Prostate gland (tissue), 2 donors: Measurements from ENCODE around the gene ERCC6L2. TPM values are rescaled to one million over a fixed set of nuclear protein-coding genes. Genes with fewer than 3 reads are reported as not detected.

ENCODE experiments used
- DNase-seq: peaks from one replicate; pipeline ENCODE4 v3.0.0-alpha.2; 2019; ENCODE audit warnings: low spot score
- H3K27ac ChIP-seq, 2 donors: fragments of 200-600 bp; sonication (generic); 2 replicates each; pipeline ENCODE4 v1.5.1; 2017 to 2019
- H3K27me3 ChIP-seq: fragments of 200-600 bp; sonication (generic); replicated peaks from 2 replicates; pipeline ENCODE4 v1.5.1; 2019; ENCODE audit not compliant: insufficient read depth
- H3K36me3 ChIP-seq, 2 donors: fragments of 200-600 bp; sonication (generic); 1 replicate in 1 of 2; 2 replicates in 1 of 2; pipeline versions ENCODE4 v1.5.1 to v1.8.1; 2017 to 2019
- H3K4me1 ChIP-seq: fragments of 200-600 bp; sonication (generic); replicated peaks from 2 replicates; pipeline ENCODE4 v1.5.1; 2019
- H3K4me3 ChIP-seq, 2 donors: fragments of 200-600 bp; sonication (generic); 2 replicates each; pipeline ENCODE4 v1.5.1; 2017 to 2019
- H3K9me3 ChIP-seq: fragments of 200-600 bp; sonication (generic); 2 replicates; pipeline ENCODE4 v1.5.1; 2017
- CTCF ChIP-seq, 4 experiments: fragments of 200-600 bp in 2 of 4; fragments of 450-650 bp in 2 of 4; sonication (generic) in 2 of 4; IDR thresholded peaks; 1 replicate in 3 of 4; 2 replicates in 1 of 4; pipeline ENCODE4 v1.5.1; 2016 to 2019; ENCODE audit warnings: antibody characterized with exemption in 4 of 4, mild to moderate bottlenecking in 2 of 4, moderate library complexity in 2 of 4
- POLR2A ChIP-seq: fragments of 450-650 bp; IDR thresholded peaks from one replicate; pipeline ENCODE4 v1.6.1; 2016; ENCODE audit warnings: antibody characterized with exemption, mild to moderate bottlenecking
- POLR2AphosphoS5 ChIP-seq: sonication (generic); formaldehyde crosslinking; IDR thresholded peaks from one replicate; pipeline ENCODE4 v1.6.1; 2017; ENCODE audit warnings: antibody characterized with exemption
- WGBS: methylation state at CpG from one replicate; pipeline ENCODE4 v1.1.5; 2018; 5-methylcytosine and 5-hydroxymethylcytosine counted together
- intact Hi-C: fragments of 100-400 bp; cut with DNase I; formaldehyde crosslinking; loops from one replicate; pipeline ENCODE4 v1.14.2; 2022
- total RNA-seq, 2 donors: library from RNA; depleted of rRNA; stranded (reverse); fragments of >200 nt; gene quantifications; one replicate each; pipeline ENCODE4 v1.1.0, GENCODE V29; 2016

The ERCC6L2 gene
- total RNA-seq, 2 donors from 2014 or later, result 57.7 to 73.4 TPM

- H3K36me3 ChIP-seq, result no peaks in the 10 kb centered on the region
- intact Hi-C loops, result no loop called here
- H3K4me1 ChIP-seq, result no peaks in the 10 kb centered on the region
- no peak overlapping the region for H3K27ac ChIP-seq
- DNase-seq, result no peak
- H3K4me3 ChIP-seq, result no peak overlapping the region
- TF ChIP-seq CTCF (IDR thresholded peaks at IDR 0.05) (no peak), POLR2A (no peak), POLR2AphosphoS5 (no peak)
- no peaks in the 10 kb centered on the region for H3K9me3 ChIP-seq
- 96% methylated on average over 3 of the region's 3 CpGs for WGBS
- H3K27me3 ChIP-seq, result no peaks in the 10 kb centered on the region
Measured at GRCh38 chr9:95910770-95911340, 35.4 kb downstream of the ERCC6L2 start.

GRCh38 chr9:95912773-95913172, 37.3 kb downstream of the ERCC6L2 start:
- TF ChIP-seq CTCF (IDR thresholded peaks at IDR 0.05) (no peak), POLR2A (no peak), POLR2AphosphoS5 (no peak)
- Histone ChIP-seq H3K4me1 (no peaks in the 10 kb centered on the region), H3K9me3 (no peaks in the 10 kb centered on the region), H3K27ac (no peak overlapping the region), H3K27me3 (no peaks in the 10 kb centered on the region), H3K36me3 (peaks cover 0 to 3% of the 10 kb centered on the region in 2 donors), H3K4me3 (no peak overlapping the region)
- intact Hi-C loops, result no loop called here
- DNase-seq, result no peak

GRCh38 chr9:95920017-95920416, 44.5 kb downstream of the ERCC6L2 start:
- Histone ChIP-seq H3K27me3 (no peaks in the 10 kb centered on the region), H3K9me3 (no peaks in the 10 kb centered on the region), H3K4me1 (no peaks in the 10 kb centered on the region), H3K4me3 (no peak overlapping the region), H3K36me3 (peaks cover 0 to 3% of the 10 kb centered on the region in 2 donors), H3K27ac (no peak overlapping the region)
- no peak for DNase-seq
- intact Hi-C loops, result no loop called here
- WGBS, result 94% methylated on average over 2 of the region's 2 CpGs
- TF ChIP-seq CTCF (IDR thresholded peaks at IDR 0.05) (no peak), POLR2A (no peak), POLR2AphosphoS5 (no peak)

GRCh38 chr9:95923794-95924193, 48.3 kb downstream of the ERCC6L2 start:
- no peaks in the 10 kb centered on the region for H3K9me3 ChIP-seq
- TF ChIP-seq POLR2A, result no peak
- TF ChIP-seq POLR2AphosphoS5, result no peak
- no peak for TF ChIP-seq CTCF (IDR thresholded peaks at IDR 0.05)
- no peaks in the 10 kb centered on the region for H3K27me3 ChIP-seq
- intact Hi-C loops, result no loop called here
- no peak overlapping the region for H3K4me3 ChIP-seq
- no peaks in the 10 kb centered on the region for H3K4me1 ChIP-seq
- DNase-seq, result no peak
- H3K27ac ChIP-seq, result no peak overlapping the region
- no peaks in the 10 kb centered on the region for H3K36me3 ChIP-seq
- WGBS, result 67% methylated on average over 2 of the region's 2 CpGs

GRCh38 chr9:95924987-95925386, 49.5 kb downstream of the ERCC6L2 start:
- no peak overlapping the region for H3K4me3 ChIP-seq
- H3K4me1 ChIP-seq, result no peaks in the 10 kb centered on the region
- 100% methylated on average over 1 of the region's 1 CpG for whole genome bisulfite sequencing
- intact Hi-C loops, result no loop called here
- no peaks in the 10 kb centered on the region for H3K9me3 ChIP-seq
- no peaks in the 10 kb centered on the region for H3K36me3 ChIP-seq
- no peak for DNase-seq
- H3K27me3 ChIP-seq, result no peaks in the 10 kb centered on the region
- no peak for TF ChIP-seq CTCF (IDR thresholded peaks at IDR 0.05)
- H3K27ac ChIP-seq, result no peak overlapping the region
